ENCODE data around the gene VPS11.

- TF ChIP-seq POLR2A (IDR thresholded peaks at IDR 0.05; ENCODE audit: low read depth, low read length), result no peak
- no peak for TF ChIP-seq CEBPB (IDR thresholded peaks at IDR 0.05; ENCODE audit: borderline replicate concordance in 1 of 2, low read depth in 2 of 2, low read length in 2 of 2)
- TF ChIP-seq FOS (IDR thresholded peaks at IDR 0.05; ENCODE audit: borderline replicate concordance, extremely low read depth, insufficient read length), result no peak
- TF ChIP-seq CTCF (IDR thresholded peaks at IDR 0.05 in 2 of 3, conservative IDR thresholded peaks at IDR 0.05 in 1 of 3; ENCODE audit: control insufficient read depth in 2 of 3, extremely low read depth in 1 of 3, insufficient read depth in 1 of 3, low read depth in 3 of 3, low read length in 3 of 3), result no peak
- no peak for TF ChIP-seq REST (IDR thresholded peaks at IDR 0.05; ENCODE audit: low read depth, low read length)
- TF ChIP-seq TAF1 (IDR thresholded peaks at IDR 0.05; ENCODE audit: borderline replicate concordance, low read depth, low read length), result no peak
- TF ChIP-seq POLR2AphosphoS5 (IDR thresholded peaks at IDR 0.05; ENCODE audit: low read length), result no peak
- no peak for TF ChIP-seq RBBP5 (conservative IDR thresholded peaks at IDR 0.05)
- TF ChIP-seq ESRRA (IDR thresholded peaks at IDR 0.05; ENCODE audit: low read length), result no peak
These were observed 19.0 kb upstream of the VPS11 start for GRCh38 chr11:119048644-119049043.

Measured in GM12878 (cell line).